ENCODE results near the gene RYR2.

The RYR2 gene

GRCh38 chr1:237737938-237738610 lies 696.1 kb downstream of the RYR2 start:
- no peak for DNase-seq (ENCODE audit: low spot score)

- DNase-seq (ENCODE audit: low spot score): no peak
These were observed 698.9 kb downstream of the RYR2 start for GRCh38 chr1:237740846-237741245.

- DNase-seq (ENCODE audit: low spot score): no peak
These were observed 703.6 kb downstream of the RYR2 start for GRCh38 chr1:237745545-237745944.

DNA sequence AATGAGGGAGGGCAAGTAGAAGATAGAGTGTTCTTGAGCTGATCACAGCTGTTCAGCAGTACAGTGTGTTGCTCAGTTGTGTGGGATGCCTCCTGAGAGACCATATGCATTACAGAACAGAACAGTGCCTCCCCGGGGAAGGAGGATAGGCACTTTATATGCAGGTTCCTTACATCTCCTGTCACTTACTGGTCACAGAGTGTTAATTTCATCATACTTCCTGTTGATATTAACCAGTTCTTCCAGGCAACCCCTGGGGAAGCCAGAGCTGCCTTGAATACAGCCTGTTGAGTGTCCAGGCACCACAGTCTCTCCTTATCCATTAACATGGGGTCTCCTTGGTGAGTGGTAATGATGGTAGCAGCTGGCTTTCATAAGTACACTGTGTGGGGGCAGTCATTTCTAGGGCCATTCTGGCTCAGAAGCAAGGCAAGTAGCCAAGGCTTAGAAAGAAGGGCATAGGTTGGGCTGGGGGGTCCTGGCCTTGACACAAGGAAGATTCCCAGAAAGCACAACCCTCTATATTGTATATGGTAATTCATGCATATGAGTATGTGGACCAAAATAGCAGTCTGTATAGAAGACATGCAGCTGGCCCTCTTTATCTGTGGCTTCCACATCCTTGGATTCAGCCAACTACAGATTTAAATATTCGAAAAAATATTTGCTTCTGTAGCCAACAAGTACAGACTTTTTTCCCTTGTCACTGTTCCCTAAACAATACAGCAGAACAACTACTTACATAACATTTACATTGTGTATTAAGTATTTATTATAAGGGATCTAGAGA lies 706.4 kb downstream of the RYR2 start:
- no peak for DNase-seq (ENCODE audit: low spot score)

GRCh38 chr1:237749122-237749521 lies 707.1 kb downstream of the RYR2 start:
- no peak for DNase-seq (ENCODE audit: low spot score)

DNA sequence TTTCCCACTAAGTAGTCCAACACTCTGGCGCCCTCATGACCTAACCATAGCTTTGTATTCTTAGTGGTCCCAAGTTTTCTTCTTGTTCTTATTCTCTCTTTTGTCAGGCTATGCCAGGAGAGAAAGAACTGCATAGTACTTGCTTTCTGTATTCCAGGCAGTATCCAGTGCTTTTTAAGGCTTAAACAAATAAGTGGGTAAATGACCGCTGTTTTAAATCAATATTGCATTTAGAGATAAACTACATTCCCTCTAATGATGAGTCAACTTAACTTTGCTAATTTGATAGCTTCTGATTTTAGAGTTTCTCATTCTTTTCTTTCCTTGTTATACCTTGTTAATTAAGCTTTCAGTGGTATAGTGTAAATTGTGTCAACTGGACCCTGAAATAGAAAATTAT lies 709.1 kb downstream of the RYR2 start:
- no peak for DNase-seq (ENCODE audit: low spot score)

GRCh38 chr1:237754627-237755026 lies 712.6 kb downstream of the RYR2 start:
- no peak for DNase-seq (ENCODE audit: low spot score)

- no peak for DNase-seq (ENCODE audit: low spot score)
These were observed 714.5 kb downstream of the RYR2 start for GRCh38 chr1:237756304-237756967.

GRCh38 chr1:237759377-237759776 lies 717.4 kb downstream of the RYR2 start:
- peak; percentile 13 for DNase-seq (ENCODE audit: low spot score)

- peak; percentile 42 for DNase-seq (ENCODE audit: low spot score)
These were observed 719.0 kb downstream of the RYR2 start for GRCh38 chr1:237760951-237761350.

- no peak for DNase-seq (ENCODE audit: low spot score)
These were observed 721.2 kb downstream of the RYR2 start for GRCh38 chr1:237763137-237763536.

DNA sequence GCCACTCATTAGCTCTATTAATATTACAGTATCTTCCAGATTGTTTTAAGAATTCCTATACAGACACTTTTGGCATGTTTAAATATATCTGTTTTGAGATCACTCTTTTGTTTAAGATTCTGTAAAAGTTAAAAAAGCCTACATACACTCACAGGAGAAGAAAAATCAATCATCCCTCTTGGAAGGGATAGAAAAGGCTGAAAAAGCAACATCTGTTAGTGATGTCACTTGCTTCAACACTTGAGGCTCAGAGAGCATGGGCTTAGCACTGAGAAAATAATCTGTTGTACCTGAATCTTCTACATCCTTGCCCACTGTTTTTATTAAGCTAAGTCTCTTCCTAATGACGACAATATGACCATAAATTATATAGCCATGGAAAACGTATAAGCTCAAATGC lies 721.8 kb downstream of the RYR2 start:
- DNase-seq (ENCODE audit: low spot score): no peak

GRCh38 chr1:237769916-237770315 lies 727.9 kb downstream of the RYR2 start:
- no peak for DNase-seq (ENCODE audit: low spot score)

DNA sequence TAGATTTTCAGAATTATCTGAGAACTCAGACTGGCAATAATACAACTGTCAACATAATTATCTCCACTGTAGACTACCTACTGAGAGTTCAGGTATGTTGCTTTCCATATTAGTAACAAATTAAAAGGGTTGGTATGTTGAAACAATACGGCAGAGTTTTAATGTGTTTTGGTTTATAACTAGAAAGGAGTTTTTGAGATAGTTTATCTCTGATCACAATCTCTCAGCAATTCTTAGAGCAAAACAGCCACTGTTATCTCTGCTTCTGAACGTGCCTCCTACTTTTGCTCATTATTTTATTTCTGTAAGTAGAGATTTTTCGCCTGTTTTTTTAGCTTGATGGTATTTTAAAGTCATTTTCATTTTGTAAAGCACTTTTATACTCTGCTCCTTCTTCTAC lies 730.0 kb downstream of the RYR2 start:
- DNase-seq (ENCODE audit: low spot score): no peak

GRCh38 chr1:237774246-237774645 lies 732.3 kb downstream of the RYR2 start:
- DNase-seq (ENCODE audit: low spot score): no peak

DNA sequence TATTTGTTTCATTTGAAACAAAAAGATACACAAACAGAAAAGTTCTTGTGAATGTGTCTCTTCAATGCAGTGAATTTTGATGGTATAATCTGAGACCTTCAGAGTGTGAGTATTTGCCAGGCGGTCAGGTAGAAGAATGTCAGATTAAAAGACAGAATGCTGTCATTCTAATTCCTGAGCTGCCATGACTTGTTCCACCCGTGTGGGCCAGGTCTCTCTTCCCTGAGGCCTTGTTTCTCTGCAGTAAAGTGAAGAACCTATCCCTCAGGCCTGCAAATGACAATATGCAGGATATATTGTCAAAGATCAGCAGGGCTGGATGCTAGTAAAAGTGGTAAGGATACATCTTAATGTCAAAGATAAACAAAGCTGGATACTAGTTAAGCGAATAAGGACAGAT lies 737.4 kb downstream of the RYR2 start:
- DNase-seq (ENCODE audit: low spot score): no peak

DNA sequence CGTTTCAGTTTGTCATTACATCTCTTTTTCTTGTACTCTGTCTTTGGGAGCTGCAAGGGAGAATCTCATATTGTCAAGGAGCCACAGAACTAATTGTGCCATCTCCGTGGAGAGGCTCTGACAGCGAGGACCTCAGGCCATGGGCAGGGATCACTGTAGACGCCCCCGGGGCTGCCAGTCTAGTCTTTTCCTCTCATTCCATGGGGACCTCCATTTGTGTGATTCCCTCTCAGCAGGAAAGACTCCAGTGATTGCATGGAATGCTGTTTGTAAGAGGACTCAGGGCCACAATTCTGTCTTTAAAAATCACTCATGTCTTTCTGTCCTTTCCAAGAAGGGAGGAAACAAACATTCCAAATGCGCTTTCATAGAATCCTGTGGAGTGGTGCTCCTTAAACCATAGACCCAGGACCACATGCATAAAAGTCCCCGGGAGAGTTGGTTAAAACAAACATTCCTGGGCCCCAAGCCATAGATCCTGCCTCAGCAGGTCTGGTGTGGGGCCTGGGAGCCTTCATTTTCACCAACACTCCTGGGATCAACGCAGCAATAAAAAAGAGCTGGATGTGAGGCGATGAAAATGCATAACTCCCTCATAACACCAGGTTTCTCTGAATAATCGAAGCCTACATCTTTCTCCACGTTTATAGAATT lies 744.2 kb downstream of the RYR2 start:
- no peak for DNase-seq (ENCODE audit: low spot score)

- DNase-seq (ENCODE audit: low spot score): no peak
These were observed 746.1 kb downstream of the RYR2 start for GRCh38 chr1:237788069-237788468.

- DNase-seq (ENCODE audit: low spot score): no peak
These were observed 747.6 kb downstream of the RYR2 start for GRCh38 chr1:237789619-237790018.

DNA sequence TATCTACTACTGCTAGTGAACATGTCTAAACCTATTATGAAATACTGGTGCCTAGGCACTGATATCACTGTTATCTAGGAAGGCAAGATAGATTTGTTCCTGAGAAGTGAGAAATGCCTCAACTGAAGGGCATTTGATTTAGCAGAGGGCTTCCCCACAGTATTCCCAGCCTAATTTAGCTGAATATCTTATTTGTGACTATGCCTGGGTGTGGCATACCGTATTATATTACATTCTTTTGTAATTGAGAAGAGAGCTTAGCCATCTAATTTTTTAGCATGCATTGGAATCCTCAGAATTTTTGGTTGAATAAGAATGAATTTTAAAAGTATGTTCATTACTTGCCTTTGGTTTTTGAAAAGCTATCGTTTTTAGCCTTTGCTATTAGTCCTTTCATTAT lies 749.6 kb downstream of the RYR2 start:
- no peak for DNase-seq (ENCODE audit: low spot score)

- DNase-seq (ENCODE audit: low spot score): no peak
These were observed 750.2 kb downstream of the RYR2 start for GRCh38 chr1:237792149-237792548.

GRCh38 chr1:237792726-237793125 lies 750.7 kb downstream of the RYR2 start:
- DNase-seq (ENCODE audit: low spot score): no peak

DNA sequence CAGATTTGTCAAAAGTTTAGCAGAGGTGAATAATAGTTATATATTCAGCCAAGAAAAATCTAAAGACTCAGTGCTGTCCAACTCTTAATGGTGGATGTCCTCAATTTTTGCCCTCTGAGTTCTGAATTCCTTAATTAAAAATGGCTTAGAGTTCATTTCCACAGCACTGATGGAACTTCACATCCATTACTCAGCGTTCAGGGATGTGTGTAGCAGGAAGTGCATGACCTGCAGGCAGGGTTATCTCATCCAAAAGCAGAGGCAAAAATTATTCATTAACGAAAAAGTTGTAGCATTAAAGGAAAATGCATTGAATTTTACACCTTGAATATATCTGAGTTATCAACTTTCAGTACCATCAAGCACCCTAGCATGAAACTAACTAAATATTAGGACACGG lies 752.1 kb downstream of the RYR2 start:
- DNase-seq (ENCODE audit: low spot score): no peak

All from LoVo (cell line).